Hepatocyte (in vitro differentiated cells): ENCODE results near the gene MACROD2. TPM values are rescaled to one million over a fixed set of nuclear protein-coding genes. Genes with fewer than 3 reads are reported as not detected.

Source experiments
- DNase-seq: peaks from one replicate; pipeline ENCODE4 v3.0.0-alpha.2; 2016; ENCODE audit warnings: low spot score
- H2AFZ ChIP-seq: fragments of 200-600 bp; sonication (generic); 2 replicates; pipeline ENCODE4 v1.6.0; 2016; ENCODE audit warnings: antibody characterized with exemption, mild to moderate bottlenecking
- H3K27ac ChIP-seq: fragments of 200-600 bp; sonication (generic); 2 replicates; pipeline ENCODE4 v1.5.1; 2016; ENCODE audit warnings: mild to moderate bottlenecking
- H3K27me3 ChIP-seq: fragments of 200-600 bp; sonication (generic); 2 replicates; pipeline ENCODE4 v1.6.1; 2016
- H3K36me3 ChIP-seq: fragments of 200-600 bp; sonication (generic); replicated peaks from 2 replicates; pipeline ENCODE4 v1.5.1; 2016; ENCODE audit warnings: low read depth; ENCODE audit not compliant: insufficient read depth
- H3K4me1 ChIP-seq: fragments of 200-600 bp; sonication (generic); 2 replicates; pipeline ENCODE4 v1.5.1; 2016; ENCODE audit warnings: mild to moderate bottlenecking, moderate library complexity; ENCODE audit not compliant: insufficient read depth
- H3K4me2 ChIP-seq: fragments of 200-600 bp; sonication (generic); 2 replicates; pipeline ENCODE4 v1.6.0; 2016
- H3K4me3 ChIP-seq: fragments of 200-600 bp; sonication (generic); 2 replicates; pipeline ENCODE4 v1.5.1; 2016; ENCODE audit warnings: mild to moderate bottlenecking
- H3K79me2 ChIP-seq: fragments of 200-600 bp; sonication (generic); 2 replicates; pipeline ENCODE4 v1.6.0; 2017; ENCODE audit warnings: mild to moderate bottlenecking
- H3K9me2 ChIP-seq: fragments of 200-600 bp; sonication (generic); replicated peaks from 2 replicates; pipeline ENCODE4 v1.6.0; 2017; ENCODE audit warnings: mild to moderate bottlenecking; ENCODE audit not compliant: insufficient read depth
- H3K9me3 ChIP-seq: fragments of 200-600 bp; sonication (generic); 2 replicates; pipeline ENCODE4 v1.5.1; 2016; ENCODE audit warnings: low read depth, mild to moderate bottlenecking
- H4K20me1 ChIP-seq: fragments of 200-600 bp; sonication (generic); 2 replicates; pipeline ENCODE4 v1.6.0; 2016; ENCODE audit warnings: mild to moderate bottlenecking; ENCODE audit not compliant: insufficient read depth, poor library complexity, severe bottlenecking
- CTCF ChIP-seq: fragments of 200-600 bp; sonication (generic); IDR thresholded peaks from 2 replicates; pipeline ENCODE4 v1.5.1; 2016; ENCODE audit warnings: antibody characterized with exemption, mild to moderate bottlenecking; ENCODE audit not compliant: poor library complexity
- EZH2 ChIP-seq: fragments of 200-600 bp; sonication (generic); IDR thresholded peaks from 2 replicates; pipeline ENCODE4 v1.6.1; 2016; ENCODE audit warnings: antibody characterized with exemption, mild to moderate bottlenecking, borderline replicate concordance
- EZH2phosphoT487 ChIP-seq: fragments of 200-600 bp; sonication (generic); IDR thresholded peaks from one replicate; pipeline ENCODE4 v1.6.1; 2018; ENCODE audit warnings: antibody characterized with exemption, mild to moderate bottlenecking, low read depth, moderate library complexity; ENCODE audit not compliant: unreplicated experiment, severe bottlenecking
- WGBS: methylation state at CpG from one replicate; pipeline ENCODE4 v1.1.6; 2016; ENCODE audit warnings: low lambda C conversion rate; ENCODE audit errors: missing lambda C conversion rate; 5-methylcytosine and 5-hydroxymethylcytosine counted together
- polyA plus RNA-seq: library from polyadenylated mRNA; unstranded; fragments of >200 nt; fragmentation: Nextera tagmentation; extraction: Ambion mirVana; gene quantifications from 2 replicates; pipeline ENCODE4 v1.2.1, GENCODE V29; 2016
- total RNA-seq: library from RNA; depleted of rRNA; stranded (reverse); fragments of >200 nt; gene quantifications from 2 replicates; pipeline ENCODE4 v1.2.3, GENCODE V29; 2014

Gene MACROD2
- total and polyA plus RNA-seq, 2 experiments from 2014 or later: 2.4 to 3.1 TPM

GRCh38 chr20:15209537-15209936 lies 1214.2 kb downstream of the MACROD2 start:
- H3K4me3 ChIP-seq: no peak overlapping the region
- no peaks in the 10 kb centered on the region for H3K9me3 ChIP-seq
- 91% methylated on average over 1 of the region's 1 CpG for WGBS
- H3K4me1 ChIP-seq: no peaks in the 10 kb centered on the region
- no peak overlapping the region for H3K4me2 ChIP-seq
- no peaks in the 10 kb centered on the region for H3K9me2 ChIP-seq
- no peaks in the 10 kb centered on the region for H4K20me1 ChIP-seq
- H3K27ac ChIP-seq: no peak overlapping the region
- no peak for DNase-seq
- no peak for TF ChIP-seq EZH2
- no peak for TF ChIP-seq CTCF
- no peak for TF ChIP-seq EZH2phosphoT487
- no peak overlapping the region for H2AFZ ChIP-seq
- no peaks in the 10 kb centered on the region for H3K27me3 ChIP-seq
- H3K79me2 ChIP-seq: no peaks in the 10 kb centered on the region
- no peaks in the 10 kb centered on the region for H3K36me3 ChIP-seq

- no peak for DNase-seq
Measured at GRCh38 chr20:15214051-15214450, 1218.7 kb downstream of the MACROD2 start.

GRCh38 chr20:15220009-15220656 lies 1224.8 kb downstream of the MACROD2 start:
- WGBS: 78% methylated on average over 6 of the region's 6 CpGs
- H3K9me3 ChIP-seq: no peaks in the 10 kb centered on the region
- H2AFZ ChIP-seq: no peak overlapping the region
- H3K36me3 ChIP-seq: no peaks in the 10 kb centered on the region
- no peak overlapping the region for H3K4me2 ChIP-seq
- no peak overlapping the region for H3K4me3 ChIP-seq
- TF ChIP-seq EZH2 (no peak), EZH2phosphoT487 (no peak), CTCF (no peak)
- H3K27ac ChIP-seq: no peak overlapping the region
- H4K20me1 ChIP-seq: no peaks in the 10 kb centered on the region
- no peaks in the 10 kb centered on the region for H3K9me2 ChIP-seq
- H3K27me3 ChIP-seq: no peaks in the 10 kb centered on the region
- H3K79me2 ChIP-seq: no peaks in the 10 kb centered on the region
- no peak for DNase-seq
- no peaks in the 10 kb centered on the region for H3K4me1 ChIP-seq

More at GRCh38 chr20:15214051-15214450, 1218.7 kb downstream of the MACROD2 start:
- Histone ChIP-seq H3K27me3 (no peaks in the 10 kb centered on the region), H3K36me3 (no peaks in the 10 kb centered on the region), H3K4me1 (no peaks in the 10 kb centered on the region), H3K9me3 (no peaks in the 10 kb centered on the region), H3K9me2 (no peaks in the 10 kb centered on the region), H2AFZ (no peak overlapping the region), H3K4me2 (no peak overlapping the region), H4K20me1 (no peaks in the 10 kb centered on the region), H3K4me3 (no peak overlapping the region), H3K79me2 (no peaks in the 10 kb centered on the region), H3K27ac (no peak overlapping the region)
- TF ChIP-seq EZH2phosphoT487: no peak
- TF ChIP-seq EZH2: no peak
- TF ChIP-seq CTCF: no peak
- WGBS: 100% methylated on average over 1 of the region's 1 CpG
